ENCODE data around the gene ANGPTL2.
A peak's percentile ranks its signal among the peaks of the same experiment; 100 is the strongest.
"Not testable (repeated sequence)": the region's sequence is repeated elsewhere in the genome, so short reads cannot be mapped to it uniquely, and the experiment has no call there.

Gene ANGPTL2

DNA sequence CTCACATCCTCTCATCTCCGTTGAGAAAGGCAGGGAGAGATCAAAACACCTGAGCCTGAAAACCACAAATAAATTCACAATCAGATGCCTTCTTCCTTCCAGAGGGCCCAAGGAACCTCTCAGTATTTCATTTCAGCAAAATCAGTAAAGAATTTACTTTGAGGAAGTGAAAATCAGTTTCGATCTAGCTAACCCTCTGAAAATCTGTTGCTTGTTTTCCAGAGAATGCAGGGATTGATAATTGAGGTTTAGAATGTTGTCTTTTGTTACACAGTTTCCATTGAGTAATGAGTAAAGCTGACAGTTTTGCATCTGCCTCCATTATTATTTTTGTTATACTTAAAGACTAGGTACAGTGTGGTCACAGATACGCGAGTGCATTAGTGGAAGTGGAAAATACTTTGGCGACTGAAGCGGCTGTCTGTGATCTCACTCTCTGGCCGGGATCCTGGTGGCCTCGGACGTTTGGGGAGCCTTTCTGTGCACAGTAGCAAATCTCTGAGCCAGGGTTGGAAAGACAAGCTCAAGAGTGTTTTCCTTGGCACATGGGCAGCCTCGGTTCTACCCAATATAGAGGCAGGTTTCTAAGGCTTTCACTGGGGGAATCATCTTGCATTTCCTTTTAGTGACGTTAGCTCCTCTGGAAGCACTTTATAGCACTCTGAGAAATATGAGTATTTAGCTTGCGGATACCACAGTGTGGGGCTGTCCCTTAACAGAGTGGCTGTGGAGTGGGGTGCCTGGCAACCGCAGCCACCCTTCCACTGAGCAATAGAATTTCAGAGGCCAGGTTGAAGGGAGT is 32.2 kb upstream of the ANGPTL2 start:
- DNase-seq, result peak; percentile 60

GRCh38 chr9:127154003-127154389 is 31.6 kb upstream of the ANGPTL2 start:
- no peak for DNase-seq

DNA sequence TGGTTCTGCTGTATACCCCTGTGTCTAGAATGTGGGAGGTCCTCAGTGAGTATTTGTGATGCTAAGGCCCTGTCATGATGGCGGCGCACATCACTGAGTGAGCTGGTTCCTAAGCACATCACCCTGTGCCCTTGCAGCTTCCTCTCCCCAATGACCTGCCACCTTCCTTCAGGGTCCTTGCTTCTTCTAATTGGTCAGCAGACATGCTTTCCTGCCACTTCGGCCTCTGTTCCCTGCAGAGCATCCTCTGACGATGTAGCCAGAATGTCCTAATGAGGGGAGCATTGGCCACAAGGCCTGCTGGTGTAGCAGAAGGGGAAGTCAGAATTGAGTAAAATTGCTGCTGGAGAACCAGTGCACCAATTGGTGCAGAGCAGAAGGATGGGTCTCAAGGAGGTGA is 31.1 kb upstream of the ANGPTL2 start:
- no peak for DNase-seq

DNA sequence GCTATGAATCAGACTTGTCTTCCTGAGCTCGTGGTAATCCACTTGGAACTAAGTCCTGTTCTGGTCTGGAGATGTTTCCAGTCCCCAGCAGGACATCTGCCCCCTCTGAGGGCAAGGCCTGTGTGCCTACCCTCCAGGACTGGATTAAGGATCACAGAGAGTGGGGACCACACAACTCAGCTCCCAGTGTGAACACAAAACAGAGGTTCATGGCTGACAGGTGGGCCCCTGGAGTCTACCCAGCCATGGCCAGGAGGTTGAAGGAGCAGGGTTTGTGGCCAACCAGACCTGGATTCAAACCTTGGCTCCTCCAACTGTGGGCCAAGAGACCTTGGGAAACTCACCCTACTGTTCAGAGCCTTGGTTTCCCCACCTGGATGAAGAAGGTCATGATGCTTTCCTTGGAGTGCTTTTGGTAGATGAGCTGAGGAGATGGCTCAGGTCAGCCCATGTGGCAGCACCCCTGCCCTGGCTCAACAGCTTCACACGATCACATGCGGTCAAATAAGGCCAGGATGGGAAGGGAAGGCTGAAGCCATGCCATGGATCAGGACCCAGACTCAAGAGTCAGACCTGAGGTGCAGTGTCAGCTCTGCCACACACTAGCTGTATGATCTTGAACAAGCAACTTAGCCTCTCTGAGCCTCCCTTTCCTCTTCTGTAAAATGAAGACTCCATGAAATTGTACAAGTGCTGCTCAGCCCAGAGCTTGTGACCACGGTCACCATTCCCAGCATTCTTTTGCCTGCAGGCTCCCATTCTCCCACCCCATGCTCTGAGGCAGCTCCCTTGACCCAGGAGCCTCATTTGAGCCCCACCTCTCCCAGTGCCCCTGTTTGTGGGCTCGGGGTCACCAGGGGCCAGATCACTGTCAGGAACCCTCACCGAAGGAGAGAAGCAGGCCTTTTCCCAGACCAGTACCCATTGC is 27.3 kb upstream of the ANGPTL2 start:
- peak; percentile 8 for DNase-seq

DNA sequence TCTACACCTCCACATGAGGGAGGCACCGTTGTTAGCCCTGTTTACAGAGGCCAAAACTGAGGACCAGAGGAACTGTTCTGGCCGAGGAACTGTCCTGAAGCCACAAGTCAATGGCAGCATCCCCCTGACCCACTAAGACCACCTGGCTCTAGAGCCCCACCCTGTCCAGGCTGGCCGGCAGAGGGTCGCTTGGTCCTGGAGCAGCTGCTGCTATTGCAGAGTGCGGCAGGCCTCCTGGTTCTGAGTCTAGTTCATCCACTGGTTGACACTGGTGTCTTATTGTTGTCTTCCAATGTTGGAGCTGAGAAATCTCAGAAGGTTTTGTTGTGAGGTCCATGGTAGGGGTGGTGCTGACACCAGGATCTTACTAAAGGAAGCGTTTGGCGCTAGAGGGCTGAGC is 26.6 kb upstream of the ANGPTL2 start:
- DNase-seq, result no peak

- DNase-seq, result no peak
These were observed 25.6 kb upstream of the ANGPTL2 start for GRCh38 chr9:127148014-127148413.

DNA sequence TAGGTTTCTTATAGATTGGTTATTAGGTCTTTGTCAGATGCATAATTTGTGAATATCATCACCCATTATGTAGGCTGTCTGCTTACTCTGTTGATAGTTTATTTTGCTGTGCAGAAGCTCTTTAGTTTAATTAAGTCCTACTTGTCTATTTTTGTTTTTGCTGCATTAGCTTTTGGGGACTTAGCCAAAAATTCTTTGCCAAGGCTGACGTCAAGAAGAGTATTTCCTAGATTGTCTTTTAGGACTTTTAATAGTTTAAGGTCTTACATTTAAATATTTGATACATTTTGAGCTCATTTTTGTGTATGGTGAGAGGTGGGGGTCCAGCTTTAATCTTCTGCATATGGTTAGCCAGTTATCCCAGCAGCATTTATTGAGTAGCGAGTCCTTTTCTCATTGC is 24.8 kb upstream of the ANGPTL2 start:
- DNase-seq, result no peak

DNA sequence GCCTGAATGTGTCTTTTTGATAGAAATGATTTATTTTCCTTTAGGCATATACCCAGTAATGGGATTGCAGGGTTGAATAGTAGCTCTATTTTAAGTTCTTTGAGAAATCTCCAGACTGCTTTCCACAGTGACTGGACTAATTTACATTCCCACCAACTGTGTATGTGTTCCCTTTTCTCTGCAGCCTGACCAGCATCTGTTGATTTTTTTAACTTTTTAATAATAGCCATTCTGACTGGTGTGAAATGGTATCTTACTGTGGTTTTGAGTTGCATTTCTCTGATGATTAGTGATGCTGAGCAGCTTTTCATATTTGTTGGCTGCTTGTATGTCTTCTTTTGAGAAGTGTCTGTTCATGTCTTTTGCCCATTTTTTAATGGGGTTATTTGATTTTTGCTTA is 24.4 kb upstream of the ANGPTL2 start:
- DNase-seq, result not testable (repeated sequence)

DNA sequence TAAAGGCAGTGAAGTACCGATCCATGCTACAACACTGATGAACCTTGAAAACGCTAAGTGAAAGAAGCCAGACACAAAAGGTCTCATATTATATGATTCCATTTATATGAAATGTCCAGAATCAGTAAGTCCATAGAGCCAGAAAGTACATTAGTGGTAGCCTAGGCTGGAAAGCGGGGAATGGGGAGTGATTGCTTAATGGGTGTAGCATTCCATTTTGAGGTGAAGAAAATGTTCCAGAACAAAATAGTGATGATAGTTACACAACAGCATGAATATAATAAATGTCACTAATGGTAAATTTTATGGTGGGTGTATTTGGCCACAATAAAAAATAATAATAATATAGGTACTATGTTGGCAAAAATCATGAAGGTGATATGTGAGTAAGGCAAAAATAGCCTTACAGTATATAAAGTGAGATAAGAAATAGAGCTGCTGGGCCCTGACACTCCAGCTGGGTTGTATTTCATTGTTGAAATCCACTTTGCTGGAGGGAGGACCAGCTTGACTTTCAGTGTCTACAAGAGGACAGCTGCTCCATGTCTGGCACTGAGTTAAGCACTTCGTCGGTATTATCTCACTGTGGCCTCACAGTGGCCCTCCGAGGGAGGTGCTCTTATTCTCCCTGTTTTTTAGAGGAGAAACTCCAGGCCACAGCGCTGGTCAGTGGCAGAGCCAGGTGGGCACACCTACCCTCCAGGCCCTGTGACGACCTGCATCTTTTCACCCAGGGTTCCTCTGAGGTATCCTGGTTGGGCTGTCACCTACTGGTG is 22.4 kb upstream of the ANGPTL2 start:
- no peak for DNase-seq

GRCh38 chr9:127143920-127144465 is 21.6 kb upstream of the ANGPTL2 start:
- DNase-seq, result no peak

- DNase-seq, result no peak
These were observed 20.6 kb upstream of the ANGPTL2 start for GRCh38 chr9:127142931-127143464.

DNA sequence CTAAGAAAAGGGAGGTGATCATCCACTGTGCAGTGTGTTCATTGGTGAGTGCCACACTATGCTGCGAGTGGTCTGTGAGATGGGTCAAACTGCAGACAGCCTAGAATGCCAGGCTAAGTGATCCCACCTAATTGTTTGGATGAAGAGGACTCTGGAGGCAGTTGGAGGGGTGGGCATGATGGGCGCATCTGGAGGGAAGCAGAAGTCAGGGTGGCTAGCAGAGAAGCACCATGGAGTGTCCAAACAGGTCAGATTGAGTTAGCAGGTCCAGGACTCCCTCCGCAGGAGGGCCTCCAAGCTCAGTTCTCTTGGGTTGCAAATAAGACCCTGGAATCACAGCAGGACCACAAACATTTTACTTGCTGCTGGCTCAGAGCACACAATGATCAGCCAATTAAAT is 19.9 kb upstream of the ANGPTL2 start:
- DNase-seq, result no peak

DNA sequence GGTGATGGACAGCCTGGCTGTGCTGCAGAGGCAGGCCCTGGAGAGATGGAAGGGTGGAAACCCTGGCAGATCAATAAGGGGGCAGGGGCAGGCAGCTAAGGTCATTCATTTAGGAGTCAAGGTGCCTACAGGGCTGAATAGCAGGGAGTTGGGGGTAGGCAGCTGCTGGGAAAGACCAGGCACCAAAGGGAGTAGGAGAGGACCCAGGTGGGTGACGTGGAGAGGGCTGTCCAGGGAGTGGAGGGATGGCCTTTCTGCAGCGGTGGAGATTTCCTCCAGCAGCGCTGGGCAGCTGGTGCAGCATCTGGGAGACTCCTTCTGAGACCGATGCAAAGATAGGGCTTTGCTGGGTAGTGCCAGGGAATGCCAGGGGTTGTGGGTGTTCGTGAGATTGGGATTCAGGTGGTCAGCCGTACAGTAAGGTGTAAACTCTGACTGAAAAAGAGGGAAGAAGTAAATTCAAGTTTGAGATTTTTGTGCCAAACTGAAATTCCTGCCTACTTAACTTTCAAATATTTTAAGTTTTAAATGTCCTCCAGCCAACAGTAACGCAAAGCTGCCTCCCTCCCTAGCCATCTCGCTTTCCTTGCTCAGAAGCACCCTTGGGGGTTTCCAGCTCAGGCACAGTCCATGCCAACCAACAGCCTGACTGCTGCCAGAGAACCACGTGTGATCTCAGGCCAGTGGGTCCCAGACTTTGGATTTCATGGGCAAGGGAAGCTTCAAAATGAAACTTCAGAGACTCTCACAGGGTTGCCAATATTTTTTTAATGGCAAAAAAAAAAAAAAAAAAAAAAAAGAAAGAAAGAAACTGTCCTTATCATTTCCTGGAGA is 18.6 kb upstream of the ANGPTL2 start:
- no peak for DNase-seq

DNA sequence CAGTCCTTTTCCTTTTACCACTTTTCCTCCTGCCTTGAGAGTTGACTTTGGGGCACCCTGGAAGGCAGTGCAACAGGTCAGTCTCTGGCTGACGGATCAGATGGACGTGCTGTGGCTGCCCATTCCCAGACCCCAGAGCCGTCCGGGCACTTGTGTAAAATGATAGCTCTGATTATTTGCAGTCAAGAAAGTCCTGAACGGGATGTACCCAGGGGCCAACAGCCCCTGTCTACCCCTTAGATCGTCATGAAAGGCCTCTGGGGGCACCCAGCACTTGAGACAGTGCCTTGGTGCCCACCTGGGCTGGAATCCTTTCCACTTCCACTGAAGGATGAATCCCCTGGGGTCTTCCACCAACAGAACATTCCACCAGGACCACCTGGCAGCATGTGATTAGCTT is 17.7 kb upstream of the ANGPTL2 start:
- no peak for DNase-seq

DNA sequence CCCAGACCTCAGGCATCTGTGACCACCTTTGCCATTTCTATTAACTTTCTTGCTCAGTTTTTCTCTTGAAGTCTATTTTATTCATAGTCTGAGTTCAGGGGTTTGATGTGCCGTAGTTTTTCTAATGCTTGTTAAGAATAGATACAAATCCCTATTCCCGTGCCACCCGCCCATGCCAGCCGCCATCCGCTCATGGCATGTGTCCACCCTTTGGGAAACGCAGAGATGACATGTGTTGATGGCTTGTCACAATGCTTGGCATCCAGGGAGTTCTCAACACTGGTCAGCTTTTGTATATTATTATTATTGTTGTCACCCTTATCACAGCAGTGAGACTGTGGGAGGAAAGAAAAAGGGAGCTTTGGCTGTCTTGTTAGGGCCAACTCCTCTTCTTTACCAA is 17.3 kb upstream of the ANGPTL2 start:
- DNase-seq, result no peak

DNA sequence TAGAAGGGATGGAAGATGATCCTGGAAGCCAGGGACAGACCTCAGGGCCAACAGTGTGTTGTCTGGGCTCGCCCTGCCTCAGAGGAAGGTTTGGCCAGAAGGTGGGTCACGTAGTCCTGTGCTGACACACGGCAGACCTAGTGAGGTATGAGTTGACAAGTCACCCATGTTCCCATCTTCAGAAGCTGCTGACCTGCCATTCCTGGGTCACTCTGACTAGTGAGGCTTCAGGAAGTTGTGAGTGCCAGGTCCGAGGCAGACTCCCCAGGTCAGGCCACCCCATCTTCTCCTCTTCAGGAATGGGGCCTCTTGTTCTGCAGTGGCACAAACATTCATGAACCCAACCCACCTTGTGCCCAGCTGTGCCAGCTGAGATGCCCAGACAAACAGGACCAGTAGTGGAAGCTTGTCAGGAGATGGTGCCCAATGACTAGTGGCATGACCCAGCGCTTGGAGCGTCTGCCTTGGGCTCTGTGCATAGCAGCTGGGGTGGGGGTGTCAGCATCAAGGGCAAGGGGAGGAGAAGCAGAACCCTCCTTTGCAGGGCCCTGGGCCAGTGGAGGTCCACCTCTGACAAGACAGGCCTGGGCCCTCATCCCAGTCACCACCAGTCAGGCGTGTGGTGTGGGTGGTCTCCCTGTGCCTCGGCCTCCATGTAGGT is 16.8 kb upstream of the ANGPTL2 start:
- no peak for DNase-seq

DNA sequence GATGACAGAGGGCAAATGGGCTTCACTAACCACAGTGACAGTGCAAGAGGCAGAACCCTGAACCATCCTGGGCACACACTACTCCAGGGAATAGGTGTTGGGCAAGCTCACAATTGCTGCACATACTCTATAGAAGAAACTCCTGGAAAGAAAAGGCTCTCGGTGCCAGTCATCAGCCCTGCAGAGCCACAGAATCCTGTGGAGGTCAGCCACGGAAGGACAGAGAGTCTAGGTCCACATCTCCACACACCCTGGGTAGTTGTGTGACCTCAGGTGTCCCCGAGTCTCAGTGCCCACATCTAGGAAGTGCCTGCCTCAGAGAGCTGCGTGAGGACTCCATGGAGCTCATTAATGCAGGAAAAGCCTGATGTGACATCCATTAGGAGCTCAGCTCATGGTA is 16.0 kb upstream of the ANGPTL2 start:
- no peak for DNase-seq

- no peak for DNase-seq
These were observed 15.4 kb upstream of the ANGPTL2 start for GRCh38 chr9:127137640-127138360.

GRCh38 chr9:127136880-127137639 is 14.6 kb upstream of the ANGPTL2 start:
- DNase-seq, result no peak

All from EL (cell line).